ENCODE measurements around the gene MORC2. TPM values are rescaled to one million over a fixed set of nuclear protein-coding genes. Genes with fewer than 3 reads are reported as not detected.

The MORC2 gene
- total RNA-seq, 1 experiment from 2014 or later = 25.4 TPM

GRCh38 chr22:30891443-30891755 is 77.2 kb downstream of the MORC2 start:
- Histone ChIP-seq H3K9ac (ENCODE audit: low read length) (no peak overlapping the region), H3K27me3 (ENCODE audit: insufficient read depth, low read length) (no peaks in the 10 kb centered on the region), H3K79me2 (ENCODE audit: insufficient read depth, low read length) (no peaks in the 10 kb centered on the region), H3K36me3 (ENCODE audit: control insufficient read depth in 1 of 2, insufficient read depth in 2 of 2, low read length in 2 of 2) (no peaks in the 10 kb centered on the region; a peak in 1 of 4 replicates), H3K4me1 (ENCODE audit: control insufficient read depth in 1 of 2, insufficient read depth in 2 of 2, low read length in 2 of 2) (no peaks in the 10 kb centered on the region), H4K20me1 (ENCODE audit: insufficient read depth) (no peaks in the 10 kb centered on the region), H2AFZ (ENCODE audit: low read depth, low read length, poor library complexity, severe bottlenecking) (no peak overlapping the region), H3K9me3 (ENCODE audit: control insufficient read depth in 1 of 2, insufficient read depth in 1 of 2, low read depth in 1 of 2, low read length in 2 of 2) (no peaks in the 10 kb centered on the region), H3K9me2 (ENCODE audit: insufficient read depth) (no peaks in the 10 kb centered on the region), H3K27ac (ENCODE audit: low read depth, low read length) (no peak overlapping the region), H3K4me2 (ENCODE audit: low read length) (no peak overlapping the region), H3K4me3 (replicated peaks in 1 of 2; ENCODE audit: low read depth in 1 of 2, low read length in 2 of 2) (no peak overlapping the region)
- intact Hi-C loops (cut with micrococcal nuclease) = no loop called here
- BruUV-seq (replicated peaks) = no TSS peak
- no peak for DNase-seq (ENCODE audit: low read depth, low spot score)
- RAD21 ChIA-PET (ENCODE audit: low non-redundant PET in 1 of 2, low total read pairs in 2 of 2, uncharacterized antibody in 2 of 2, unreplicated experiment in 2 of 2) = interaction anchor here (1.0 to 1.4 kb wide), 2 partner anchors 75 to 128 kb away, joined by 3 to 8 read pairs; no protein-coding TSS in a partner anchor
- POLR2A ChIA-PET = no interaction called here
- TF ChIP-seq SP1 (IDR thresholded peaks at IDR 0.05; ENCODE audit: low read depth) = no peak
- TF ChIP-seq ATF3 (IDR thresholded peaks at IDR 0.05) = no peak
- no peak for TF ChIP-seq ZNF274 (IDR thresholded peaks at IDR 0.05; ENCODE audit: low read depth, low read length)
- TF ChIP-seq YY1 (IDR thresholded peaks at IDR 0.05; ENCODE audit: extremely low read depth, insufficient replicate concordance, low read depth, low read length) = no peak
- no peak for TF ChIP-seq POLR2AphosphoS5 (IDR thresholded peaks at IDR 0.05; ENCODE audit: low read depth, low read length)
- no peak for TF ChIP-seq EZH2 (IDR thresholded peaks at IDR 0.05)
- TF ChIP-seq JUND (IDR thresholded peaks at IDR 0.05) = no peak
- no peak for TF ChIP-seq SRF (IDR thresholded peaks at IDR 0.05; ENCODE audit: low read depth)
- TF ChIP-seq ZBTB33 (IDR thresholded peaks at IDR 0.05; ENCODE audit: extremely low read depth, insufficient replicate concordance, low read length) = no peak
- no peak for TF ChIP-seq CBX3 (IDR thresholded peaks at IDR 0.05; ENCODE audit: low read depth)
- TF ChIP-seq ELF1 (IDR thresholded peaks at IDR 0.05; ENCODE audit: borderline replicate concordance, low read depth) = no peak
- TF ChIP-seq REST (IDR thresholded peaks at IDR 0.05; ENCODE audit: low read depth) = no peak
- TF ChIP-seq SIN3A (IDR thresholded peaks at IDR 0.05; ENCODE audit: low read depth) = no peak
- no peak for TF ChIP-seq EGR1 (IDR thresholded peaks at IDR 0.05; ENCODE audit: low read depth)
- no peak for ATAC-seq
- CTCF ChIA-PET = interaction anchor here (0.9 to 3.2 kb wide), 4 partner anchors 75 to 128 kb away, joined by 3 to 19 read pairs (median 6); no protein-coding TSS in a partner anchor
